SK-N-SH treated with all-trans-retinoic acid at 6 μM for 48 hours (cell line): ENCODE data around the gene PMAIP1.

Experiments
- ATAC-seq: fragments of 200-7000 bp; cut with Tn5 transposase; 3 replicates; pipeline ENCODE4 v1.9.1; 2020; ENCODE audit warnings: mild to moderate bottlenecking, moderate library complexity
- BACH2 ChIP-seq: fragments of 250-450 bp; sonication (Bioruptor Pico); IDR thresholded peaks from 2 replicates; pipeline ENCODE4 v1.9.0; 2021; ENCODE audit warnings: mild to moderate bottlenecking, borderline replicate concordance
- CSDC2 ChIP-seq: fragments of 250-450 bp; sonication (Bioruptor Pico); IDR thresholded peaks from 2 replicates; pipeline ENCODE4 v1.5.0; 2020; ENCODE audit warnings: mild to moderate bottlenecking, moderate library complexity
- ESRRG ChIP-seq: fragments of 250-450 bp; sonication (Bioruptor Pico); IDR thresholded peaks from 2 replicates; pipeline ENCODE4 v1.6.1; 2021; ENCODE audit warnings: mild to moderate bottlenecking
- GLIS3 ChIP-seq: fragments of 250-450 bp; sonication (Bioruptor Pico); IDR thresholded peaks from 2 replicates; pipeline ENCODE4 v1.5.0; 2020; ENCODE audit warnings: mild to moderate bottlenecking, moderate library complexity
- OSR1 ChIP-seq: fragments of 250-450 bp; sonication (Bioruptor Pico); IDR thresholded peaks from 2 replicates; pipeline ENCODE4 v1.8.0; 2022; ENCODE audit warnings: moderate library complexity, mild to moderate bottlenecking, inconsistent platforms
- SNAI2 ChIP-seq: fragments of 250-450 bp; sonication (Bioruptor Pico); IDR thresholded peaks from 2 replicates; pipeline ENCODE4 v1.5.0; 2020; ENCODE audit warnings: mild to moderate bottlenecking, moderate library complexity
- TCF4 ChIP-seq: fragments of 250-450 bp; sonication (Bioruptor Pico); IDR thresholded peaks from 2 replicates; pipeline ENCODE4 v1.8.0; 2021; ENCODE audit warnings: mild to moderate bottlenecking, moderate library complexity, borderline replicate concordance
- TOX ChIP-seq: fragments of 250-450 bp; sonication (Bioruptor Pico); IDR thresholded peaks from 2 replicates; pipeline ENCODE4 v1.8.0; 2021; ENCODE audit warnings: mild to moderate bottlenecking, moderate library complexity, borderline replicate concordance
- ZC3H10 ChIP-seq: fragments of 250-450 bp; sonication (Bioruptor Pico); IDR thresholded peaks from 2 replicates; pipeline ENCODE4 v1.5.1; 2021; ENCODE audit warnings: mild to moderate bottlenecking, moderate library complexity
- ZFP3 ChIP-seq: fragments of 250-450 bp; sonication (Bioruptor Pico); IDR thresholded peaks from 2 replicates; pipeline ENCODE4 v1.5.0; 2020; ENCODE audit warnings: mild to moderate bottlenecking, moderate library complexity
- ZFP30 ChIP-seq: fragments of 450-650 bp; formaldehyde crosslinking; IDR thresholded peaks from 2 replicates; pipeline ENCODE4 v1.5.0; 2022; ENCODE audit warnings: mild to moderate bottlenecking, moderate library complexity
- ZNF565 ChIP-seq: fragments of 450-650 bp; formaldehyde crosslinking; conservative IDR thresholded peaks from 2 replicates; pipeline ENCODE4 v1.5.0; 2020; ENCODE audit warnings: low read depth, mild to moderate bottlenecking, moderate library complexity
- ZNF8 ChIP-seq: fragments of 450-650 bp; formaldehyde crosslinking; IDR thresholded peaks from 2 replicates; pipeline ENCODE4 v1.5.0; 2020; ENCODE audit warnings: mild to moderate bottlenecking, moderate library complexity
- TF ChIP-seq, protein P1 (sequence below): fragments of 250-450 bp; sonication (Bioruptor Pico); IDR thresholded peaks from 2 replicates; pipeline ENCODE4 v1.8.0; 2021; ENCODE audit warnings: low read depth, mild to moderate bottlenecking, moderate library complexity, borderline replicate concordance
- TF ChIP-seq, protein P2 (sequence below): fragments of 250-450 bp; sonication (Bioruptor Pico); IDR thresholded peaks from 2 replicates; pipeline ENCODE4 v1.8.0; 2020; ENCODE audit warnings: mild to moderate bottlenecking, moderate library complexity, borderline replicate concordance
- TF ChIP-seq, protein P3 (sequence below): fragments of 250-450 bp; sonication (Bioruptor Pico); IDR thresholded peaks from 2 replicates; pipeline ENCODE4 v1.5.1; 2020; ENCODE audit warnings: low read depth, mild to moderate bottlenecking, moderate library complexity
- TF ChIP-seq, protein P4 (sequence below): fragments of 250-450 bp; sonication (Bioruptor Pico); IDR thresholded peaks from 2 replicates; pipeline ENCODE4 v1.5.1; 2021; ENCODE audit warnings: mild to moderate bottlenecking, moderate library complexity
- TF ChIP-seq, protein P5 (sequence below): fragments of 250-450 bp; sonication (Bioruptor Pico); IDR thresholded peaks from 2 replicates; pipeline ENCODE4 v1.5.0; 2020; ENCODE audit warnings: mild to moderate bottlenecking, moderate library complexity

PMAIP1 gene

DNA sequence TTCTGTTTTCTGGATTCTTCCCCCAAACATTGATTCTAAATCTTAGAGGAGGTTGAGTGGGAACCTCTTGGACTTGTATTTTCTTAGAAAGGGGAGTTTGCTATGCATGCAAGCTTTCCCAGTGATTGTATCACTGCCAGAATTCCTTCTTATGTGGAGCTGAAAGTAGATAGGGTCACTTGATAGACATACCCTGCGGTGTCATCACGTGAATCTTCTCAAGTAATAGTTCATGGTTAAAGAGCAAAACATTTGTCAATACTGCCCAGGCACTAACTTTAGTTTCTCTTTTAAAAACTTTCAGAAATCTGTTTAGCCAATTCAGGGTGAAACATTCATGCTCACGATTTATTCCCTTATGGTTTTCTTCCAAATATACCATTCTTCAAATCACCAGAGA, 6.4 kb downstream of the PMAIP1 start:
- TF ChIP-seq BACH2 (CRISPR knock-in tag): no peak
- TF ChIP-seq, all 23 proteins: peak for 0
- no peak for ATAC-seq

DNA sequence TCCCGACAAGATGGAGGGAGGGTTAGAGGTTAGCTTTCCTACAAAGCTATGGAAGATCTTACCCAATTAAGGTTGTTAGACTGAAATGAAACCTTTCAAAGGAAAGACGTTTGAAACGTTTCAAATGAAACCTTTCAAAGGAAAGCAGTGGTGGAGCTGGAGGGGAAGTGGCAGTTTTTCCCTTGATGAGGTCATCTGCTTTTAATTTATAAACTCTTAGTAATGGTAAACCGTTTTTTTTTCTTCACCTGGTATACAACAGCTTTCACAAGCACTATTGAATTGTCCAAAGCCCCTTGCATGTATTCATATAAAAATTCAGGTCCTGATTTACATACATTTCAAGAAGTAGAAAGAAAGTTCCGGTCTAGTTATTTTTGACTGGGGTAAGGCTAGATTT, 7.4 kb downstream of the PMAIP1 start:
- TF ChIP-seq TCF4 (CRISPR knock-in tag) (no peak), ZFP30 (CRISPR knock-in tag) (no peak), SNAI2 (CRISPR knock-in tag) (no peak), GLIS3 (CRISPR knock-in tag) (no peak)
- ATAC-seq: 0 out of 3 replicates have a peak, but pooled peaks have one; percentile 1

DNA sequence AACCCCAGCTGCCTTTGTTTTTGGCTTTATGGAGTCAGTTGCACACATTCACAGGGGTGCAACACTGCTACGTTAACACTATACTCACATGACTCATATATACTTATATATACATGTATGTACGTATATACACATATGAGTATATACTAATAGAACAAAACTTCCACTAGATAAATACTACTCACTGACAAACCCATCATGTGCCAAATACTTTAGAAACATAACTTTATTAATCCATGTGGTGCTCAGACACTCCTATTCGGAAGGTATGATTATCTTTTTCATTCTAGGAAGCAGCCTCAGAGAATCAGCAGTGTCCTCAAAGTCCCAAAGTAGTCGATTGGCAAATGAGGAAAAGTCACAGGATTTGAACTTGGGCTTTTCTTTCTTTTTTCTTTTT, 7.9 kb downstream of the PMAIP1 start:
- TF ChIP-seq TOX (CRISPR knock-in tag) (no peak), ESRRG (CRISPR knock-in tag) (no peak), ZFP3 (CRISPR knock-in tag) (no peak), TCF4 (CRISPR knock-in tag) (no peak), ZC3H10 (CRISPR knock-in tag) (no peak)
- TF ChIP-seq, protein P1, sequence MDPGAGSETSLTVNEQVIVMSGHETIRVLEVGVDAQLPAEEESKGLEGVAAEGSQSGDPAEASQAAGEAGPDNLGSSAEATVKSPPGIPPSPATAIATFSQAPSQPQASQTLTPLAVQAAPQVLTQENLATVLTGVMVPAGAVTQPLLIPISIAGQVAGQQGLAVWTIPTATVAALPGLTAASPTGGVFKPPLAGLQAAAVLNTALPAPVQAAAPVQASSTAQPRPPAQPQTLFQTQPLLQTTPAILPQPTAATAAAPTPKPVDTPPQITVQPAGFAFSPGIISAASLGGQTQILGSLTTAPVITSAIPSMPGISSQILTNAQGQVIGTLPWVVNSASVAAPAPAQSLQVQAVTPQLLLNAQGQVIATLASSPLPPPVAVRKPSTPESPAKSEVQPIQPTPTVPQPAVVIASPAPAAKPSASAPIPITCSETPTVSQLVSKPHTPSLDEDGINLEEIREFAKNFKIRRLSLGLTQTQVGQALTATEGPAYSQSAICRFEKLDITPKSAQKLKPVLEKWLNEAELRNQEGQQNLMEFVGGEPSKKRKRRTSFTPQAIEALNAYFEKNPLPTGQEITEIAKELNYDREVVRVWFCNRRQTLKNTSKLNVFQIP (CRISPR knock-in tag): no peak
- TF ChIP-seq, protein P2, sequence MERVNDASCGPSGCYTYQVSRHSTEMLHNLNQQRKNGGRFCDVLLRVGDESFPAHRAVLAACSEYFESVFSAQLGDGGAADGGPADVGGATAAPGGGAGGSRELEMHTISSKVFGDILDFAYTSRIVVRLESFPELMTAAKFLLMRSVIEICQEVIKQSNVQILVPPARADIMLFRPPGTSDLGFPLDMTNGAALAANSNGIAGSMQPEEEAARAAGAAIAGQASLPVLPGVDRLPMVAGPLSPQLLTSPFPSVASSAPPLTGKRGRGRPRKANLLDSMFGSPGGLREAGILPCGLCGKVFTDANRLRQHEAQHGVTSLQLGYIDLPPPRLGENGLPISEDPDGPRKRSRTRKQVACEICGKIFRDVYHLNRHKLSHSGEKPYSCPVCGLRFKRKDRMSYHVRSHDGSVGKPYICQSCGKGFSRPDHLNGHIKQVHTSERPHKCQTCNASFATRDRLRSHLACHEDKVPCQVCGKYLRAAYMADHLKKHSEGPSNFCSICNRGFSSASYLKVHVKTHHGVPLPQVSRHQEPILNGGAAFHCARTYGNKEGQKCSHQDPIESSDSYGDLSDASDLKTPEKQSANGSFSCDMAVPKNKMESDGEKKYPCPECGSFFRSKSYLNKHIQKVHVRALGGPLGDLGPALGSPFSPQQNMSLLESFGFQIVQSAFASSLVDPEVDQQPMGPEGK (CRISPR knock-in tag): no peak

DNA sequence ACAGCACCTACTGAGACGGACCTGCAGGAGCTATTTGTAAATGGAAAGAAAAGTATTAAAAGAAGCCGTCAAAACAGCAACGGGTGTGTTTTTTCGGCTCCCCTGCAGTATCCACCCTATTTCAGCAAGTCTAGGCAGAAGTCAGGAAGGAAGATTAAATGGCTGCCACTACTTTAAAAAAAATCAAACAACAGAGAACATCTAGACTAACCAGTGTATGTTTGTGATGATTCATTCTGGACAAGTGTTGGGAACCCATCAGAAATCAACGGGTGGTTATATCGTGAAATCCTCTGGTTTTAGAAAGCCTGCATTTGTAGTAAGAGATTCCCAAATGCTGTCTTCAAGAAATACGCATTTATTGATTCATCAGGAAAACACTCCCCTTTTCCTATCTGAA, 9.0 kb downstream of the PMAIP1 start:
- 0 out of 3 replicates have a peak, but pooled peaks have one; percentile 3 for ATAC-seq

More for the DNA sequence above, 7.9 kb downstream of the PMAIP1 start:
- ATAC-seq: no peak

DNA sequence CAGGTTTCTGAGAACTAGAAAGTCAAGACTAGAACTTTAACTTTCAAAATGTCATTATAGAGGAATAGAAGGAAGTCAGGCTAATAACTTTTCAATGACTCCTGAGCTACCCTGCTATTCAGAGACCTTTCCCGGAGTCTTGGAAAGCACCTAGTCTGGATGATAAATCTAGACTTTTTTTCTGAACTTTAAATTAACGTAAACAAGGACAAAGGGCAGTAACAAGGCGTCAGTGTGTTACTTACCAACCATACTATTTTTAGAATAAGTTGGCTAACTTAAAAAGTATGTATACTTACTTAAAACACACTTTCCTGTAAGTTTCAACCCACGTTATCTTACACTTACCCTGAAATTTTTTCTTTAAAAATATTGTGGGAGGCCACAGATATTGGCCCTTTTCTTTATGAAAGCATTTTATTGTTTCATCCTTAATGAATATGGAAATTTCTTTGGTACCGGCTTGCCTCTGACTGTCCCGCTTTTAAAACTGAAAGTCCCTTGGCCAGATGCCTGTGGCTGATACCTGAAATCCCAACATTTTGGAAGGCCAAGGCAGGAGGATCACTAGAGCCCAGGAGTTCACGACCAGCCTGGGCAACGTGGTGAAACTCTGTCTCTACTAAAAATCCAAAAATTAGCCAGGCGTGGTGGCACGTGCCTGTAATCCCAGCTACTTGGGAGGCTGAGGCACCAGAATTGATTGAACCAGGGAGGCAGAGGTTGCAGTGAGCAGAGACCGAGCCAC, 9.7 kb downstream of the PMAIP1 start:
- ATAC-seq: no peak
- TF ChIP-seq TOX (CRISPR knock-in tag): no peak
- TF ChIP-seq, protein P3, sequence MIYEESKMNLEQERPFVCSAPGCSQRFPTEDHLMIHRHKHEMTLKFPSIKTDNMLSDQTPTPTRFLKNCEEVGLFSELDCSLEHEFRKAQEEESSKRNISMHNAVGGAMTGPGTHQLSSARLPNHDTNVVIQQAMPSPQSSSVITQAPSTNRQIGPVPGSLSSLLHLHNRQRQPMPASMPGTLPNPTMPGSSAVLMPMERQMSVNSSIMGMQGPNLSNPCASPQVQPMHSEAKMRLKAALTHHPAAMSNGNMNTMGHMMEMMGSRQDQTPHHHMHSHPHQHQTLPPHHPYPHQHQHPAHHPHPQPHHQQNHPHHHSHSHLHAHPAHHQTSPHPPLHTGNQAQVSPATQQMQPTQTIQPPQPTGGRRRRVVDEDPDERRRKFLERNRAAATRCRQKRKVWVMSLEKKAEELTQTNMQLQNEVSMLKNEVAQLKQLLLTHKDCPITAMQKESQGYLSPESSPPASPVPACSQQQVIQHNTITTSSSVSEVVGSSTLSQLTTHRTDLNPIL (CRISPR knock-in tag): no peak
- TF ChIP-seq ZNF8 (CRISPR knock-in tag): no peak
- no peak for TF ChIP-seq ZNF565 (CRISPR knock-in tag)
- TF ChIP-seq, protein P1 (CRISPR knock-in tag): no peak
- TF ChIP-seq, protein P2 (CRISPR knock-in tag): no peak
- TF ChIP-seq ZFP3 (CRISPR knock-in tag): no peak
- TF ChIP-seq CSDC2: no peak

More for the DNA sequence above, 9.0 kb downstream of the PMAIP1 start:
- TF ChIP-seq ZNF565 (CRISPR knock-in tag): no peak
- TF ChIP-seq BACH2 (CRISPR knock-in tag): no peak
- TF ChIP-seq CSDC2: no peak
- TF ChIP-seq OSR1 (CRISPR knock-in tag): no peak
- TF ChIP-seq, protein P4, sequence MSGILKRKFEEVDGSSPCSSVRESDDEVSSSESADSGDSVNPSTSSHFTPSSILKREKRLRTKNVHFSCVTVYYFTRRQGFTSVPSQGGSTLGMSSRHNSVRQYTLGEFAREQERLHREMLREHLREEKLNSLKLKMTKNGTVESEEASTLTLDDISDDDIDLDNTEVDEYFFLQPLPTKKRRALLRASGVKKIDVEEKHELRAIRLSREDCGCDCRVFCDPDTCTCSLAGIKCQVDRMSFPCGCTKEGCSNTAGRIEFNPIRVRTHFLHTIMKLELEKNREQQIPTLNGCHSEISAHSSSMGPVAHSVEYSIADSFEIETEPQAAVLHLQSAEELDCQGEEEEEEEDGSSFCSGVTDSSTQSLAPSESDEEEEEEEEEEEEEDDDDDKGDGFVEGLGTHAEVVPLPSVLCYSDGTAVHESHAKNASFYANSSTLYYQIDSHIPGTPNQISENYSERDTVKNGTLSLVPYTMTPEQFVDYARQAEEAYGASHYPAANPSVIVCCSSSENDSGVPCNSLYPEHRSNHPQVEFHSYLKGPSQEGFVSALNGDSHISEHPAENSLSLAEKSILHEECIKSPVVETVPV (CRISPR knock-in tag): no peak
- no peak for TF ChIP-seq SNAI2 (CRISPR knock-in tag)
- TF ChIP-seq, protein P5, sequence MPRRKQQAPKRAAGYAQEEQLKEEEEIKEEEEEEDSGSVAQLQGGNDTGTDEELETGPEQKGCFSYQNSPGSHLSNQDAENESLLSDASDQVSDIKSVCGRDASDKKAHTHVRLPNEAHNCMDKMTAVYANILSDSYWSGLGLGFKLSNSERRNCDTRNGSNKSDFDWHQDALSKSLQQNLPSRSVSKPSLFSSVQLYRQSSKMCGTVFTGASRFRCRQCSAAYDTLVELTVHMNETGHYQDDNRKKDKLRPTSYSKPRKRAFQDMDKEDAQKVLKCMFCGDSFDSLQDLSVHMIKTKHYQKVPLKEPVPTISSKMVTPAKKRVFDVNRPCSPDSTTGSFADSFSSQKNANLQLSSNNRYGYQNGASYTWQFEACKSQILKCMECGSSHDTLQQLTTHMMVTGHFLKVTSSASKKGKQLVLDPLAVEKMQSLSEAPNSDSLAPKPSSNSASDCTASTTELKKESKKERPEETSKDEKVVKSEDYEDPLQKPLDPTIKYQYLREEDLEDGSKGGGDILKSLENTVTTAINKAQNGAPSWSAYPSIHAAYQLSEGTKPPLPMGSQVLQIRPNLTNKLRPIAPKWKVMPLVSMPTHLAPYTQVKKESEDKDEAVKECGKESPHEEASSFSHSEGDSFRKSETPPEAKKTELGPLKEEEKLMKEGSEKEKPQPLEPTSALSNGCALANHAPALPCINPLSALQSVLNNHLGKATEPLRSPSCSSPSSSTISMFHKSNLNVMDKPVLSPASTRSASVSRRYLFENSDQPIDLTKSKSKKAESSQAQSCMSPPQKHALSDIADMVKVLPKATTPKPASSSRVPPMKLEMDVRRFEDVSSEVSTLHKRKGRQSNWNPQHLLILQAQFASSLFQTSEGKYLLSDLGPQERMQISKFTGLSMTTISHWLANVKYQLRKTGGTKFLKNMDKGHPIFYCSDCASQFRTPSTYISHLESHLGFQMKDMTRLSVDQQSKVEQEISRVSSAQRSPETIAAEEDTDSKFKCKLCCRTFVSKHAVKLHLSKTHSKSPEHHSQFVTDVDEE (CRISPR knock-in tag): no peak
